ENCODE results near the gene EMC1.

Gene EMC1

DNA sequence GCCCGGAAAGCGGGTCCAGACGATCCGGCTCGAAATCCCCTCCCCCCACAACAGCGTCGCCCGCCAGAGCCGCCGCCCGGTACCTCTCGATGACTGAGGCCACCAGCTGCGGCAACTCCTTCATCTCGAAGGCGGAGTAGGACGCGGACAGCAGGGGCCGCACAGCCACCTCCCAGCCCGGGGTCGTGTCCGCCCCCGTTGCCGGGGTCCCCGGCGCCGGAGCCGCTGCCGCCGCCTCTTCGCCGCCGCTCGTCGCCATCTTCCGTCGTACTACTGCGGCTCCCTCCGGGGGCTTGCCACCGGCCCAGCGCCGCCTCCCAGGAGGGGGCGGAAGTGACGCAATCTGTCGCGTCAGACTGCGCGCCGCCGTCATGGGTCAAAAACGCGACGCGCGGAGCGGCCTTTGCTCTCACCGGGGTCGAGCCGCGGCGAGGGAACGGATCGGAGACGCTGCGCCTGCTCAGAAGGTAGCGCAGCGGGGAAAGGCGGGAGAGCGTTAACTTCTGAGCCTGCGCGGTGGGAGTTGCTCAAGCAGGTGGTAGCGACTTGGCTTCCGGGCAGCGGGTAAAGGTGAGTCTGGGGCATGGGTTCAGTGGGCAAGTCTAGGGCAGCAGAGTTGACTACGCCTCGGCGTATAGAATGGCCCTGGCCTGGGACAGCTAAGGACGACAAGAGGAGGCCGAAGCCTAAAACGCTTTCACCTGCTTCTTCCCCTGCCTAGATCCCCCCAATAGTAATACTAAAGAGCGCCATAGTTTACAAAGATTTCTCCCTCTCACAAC, 41.1 kb downstream of the EMC1 start, which contains the start of gene UBR4:
TSS of gene UBR4 (minus strand) at position 277 of the 782 bp plus-strand sequence. CDS start at position 259, 18 bp downstream.
- peak; percentile 96 for ATAC-seq
- Mint-ChIP-seq H3K9me3 (no peaks in the 10 kb centered on the region), H3K4me1 (peaks cover 55% of the 10 kb centered on the region), H3K27me3 (no peaks in the 10 kb centered on the region), H3K27ac (peak within 1 kb of the TSS; percentile 89), H3K36me3 (peaks cover 6% of the 10 kb centered on the region), H3K4me3 (peak within 1 kb of the TSS; percentile 81)

DNA sequence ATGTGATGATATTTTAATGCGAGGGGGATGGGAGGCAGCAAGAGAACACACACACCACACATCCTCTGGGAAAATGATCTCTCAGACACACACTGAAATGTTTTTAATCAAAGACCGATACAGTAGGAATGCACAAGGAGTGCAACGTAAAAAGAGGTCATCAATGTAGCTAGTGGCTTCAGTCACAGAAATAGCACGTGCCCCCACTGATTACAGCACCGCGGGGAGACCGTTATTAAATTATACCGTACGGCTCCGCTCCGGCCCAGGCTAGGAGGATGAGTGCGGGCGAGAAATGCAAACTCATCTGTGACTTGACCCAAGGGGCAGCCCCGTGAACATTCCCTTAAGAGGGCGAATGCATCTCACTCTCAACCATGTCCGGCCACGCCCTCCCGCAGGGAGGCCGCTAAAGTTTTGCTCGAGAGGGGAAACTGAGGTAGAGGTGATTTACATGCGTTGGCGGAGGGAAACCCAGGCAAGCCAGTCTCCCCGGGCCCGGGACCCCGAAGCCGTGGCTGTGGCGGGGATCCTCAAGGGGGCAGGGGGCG, 41.8 kb downstream of the EMC1 start:
- H3K27me3 Mint-ChIP-seq: no peaks in the 10 kb centered on the region
- H3K4me1 Mint-ChIP-seq: peaks cover 62% of the 10 kb centered on the region
- peak overlapping the region; percentile 81 for H3K4me3 Mint-ChIP-seq
- no peaks in the 10 kb centered on the region for H3K9me3 Mint-ChIP-seq
- H3K36me3 Mint-ChIP-seq: peaks cover 11% of the 10 kb centered on the region
- peak; percentile 89 for ATAC-seq
- H3K27ac Mint-ChIP-seq: peak overlapping the region; percentile 89

DNA sequence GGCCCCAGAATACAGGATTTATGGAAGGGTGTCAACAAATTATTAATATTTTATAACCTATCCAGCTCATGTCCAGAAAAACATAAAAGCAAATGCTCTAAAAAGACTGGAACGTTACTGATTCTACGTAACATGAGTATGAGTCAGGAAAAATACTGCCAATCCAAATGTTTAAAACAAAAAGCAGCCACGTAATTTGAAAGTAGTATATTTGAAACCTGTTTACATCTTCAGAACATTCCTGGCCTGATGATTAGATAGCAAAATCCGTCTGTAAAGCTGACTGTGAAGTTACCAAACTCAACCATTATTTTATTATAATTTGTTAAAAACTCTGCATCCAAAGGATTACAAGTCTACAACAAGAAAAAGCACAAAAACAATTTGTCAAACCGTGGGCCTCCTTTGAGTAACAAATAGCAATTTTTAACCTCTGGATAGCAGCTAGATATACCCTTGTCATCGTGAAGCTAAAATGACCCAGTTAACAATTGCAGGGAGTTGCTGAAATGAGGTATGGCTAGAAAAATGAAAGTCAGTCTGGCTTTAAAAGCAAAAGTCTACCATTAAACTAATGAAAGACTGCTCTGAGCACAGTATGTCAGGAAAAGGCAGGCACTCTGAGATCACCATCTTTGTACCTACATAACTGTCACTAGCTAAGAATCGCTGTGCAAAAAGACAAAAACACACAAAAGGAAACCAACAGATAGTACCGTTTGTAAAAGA, 42.5 kb downstream of the EMC1 start:
- ATAC-seq: no peak
- Mint-ChIP-seq H3K36me3 (peaks cover 12% of the 10 kb centered on the region), H3K4me3 (peak overlapping the region; percentile 81), H3K9me3 (no peaks in the 10 kb centered on the region), H3K4me1 (peaks cover 68% of the 10 kb centered on the region), H3K27me3 (no peaks in the 10 kb centered on the region), H3K27ac (peak overlapping the region; percentile 89)

- Mint-ChIP-seq H3K4me3 (no peak overlapping the region), H3K27me3 (no peaks in the 10 kb centered on the region), H3K4me1 (peaks cover 67% of the 10 kb centered on the region), H3K9me3 (no peaks in the 10 kb centered on the region), H3K36me3 (peaks cover 13% of the 10 kb centered on the region), H3K27ac (no peak overlapping the region)
- no peak for ATAC-seq
Observed at GRCh38 chr1:19206947-19207346, 44.4 kb downstream of the EMC1 start.

- Mint-ChIP-seq H3K4me3 (no peak overlapping the region), H3K27me3 (no peaks in the 10 kb centered on the region), H3K27ac (peak overlapping the region; percentile 62), H3K9me3 (no peaks in the 10 kb centered on the region), H3K36me3 (peaks cover 14% of the 10 kb centered on the region), H3K4me1 (peaks cover 65% of the 10 kb centered on the region)
- no peak for ATAC-seq
Observed at GRCh38 chr1:19205845-19206244, 45.5 kb downstream of the EMC1 start.

DNA sequence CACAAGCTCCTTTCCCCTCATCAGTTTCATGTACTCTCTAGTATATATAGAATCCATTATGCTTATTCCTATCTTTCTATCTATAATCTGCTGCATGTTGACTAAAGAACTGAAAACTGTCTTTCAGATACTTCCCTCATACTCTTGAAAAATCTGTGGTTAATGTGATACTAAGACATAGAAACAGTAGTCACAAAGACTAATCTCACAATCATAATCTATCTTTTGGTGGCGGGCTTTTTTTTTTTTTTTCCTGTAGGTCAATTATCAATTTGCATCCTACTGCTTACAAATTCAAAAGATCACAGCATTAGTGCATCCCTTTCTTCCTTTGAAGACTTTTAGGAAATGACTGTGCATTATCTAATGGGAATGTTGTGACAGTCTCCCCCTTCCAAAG, 45.9 kb downstream of the EMC1 start:
- peaks cover 65% of the 10 kb centered on the region for H3K4me1 Mint-ChIP-seq
- H3K36me3 Mint-ChIP-seq: peaks cover 18% of the 10 kb centered on the region
- H3K9me3 Mint-ChIP-seq: no peaks in the 10 kb centered on the region
- peak overlapping the region; percentile 62 for H3K27ac Mint-ChIP-seq
- H3K27me3 Mint-ChIP-seq: no peaks in the 10 kb centered on the region
- H3K4me3 Mint-ChIP-seq: peak overlapping the region; percentile 2
- no peak for ATAC-seq

DNA sequence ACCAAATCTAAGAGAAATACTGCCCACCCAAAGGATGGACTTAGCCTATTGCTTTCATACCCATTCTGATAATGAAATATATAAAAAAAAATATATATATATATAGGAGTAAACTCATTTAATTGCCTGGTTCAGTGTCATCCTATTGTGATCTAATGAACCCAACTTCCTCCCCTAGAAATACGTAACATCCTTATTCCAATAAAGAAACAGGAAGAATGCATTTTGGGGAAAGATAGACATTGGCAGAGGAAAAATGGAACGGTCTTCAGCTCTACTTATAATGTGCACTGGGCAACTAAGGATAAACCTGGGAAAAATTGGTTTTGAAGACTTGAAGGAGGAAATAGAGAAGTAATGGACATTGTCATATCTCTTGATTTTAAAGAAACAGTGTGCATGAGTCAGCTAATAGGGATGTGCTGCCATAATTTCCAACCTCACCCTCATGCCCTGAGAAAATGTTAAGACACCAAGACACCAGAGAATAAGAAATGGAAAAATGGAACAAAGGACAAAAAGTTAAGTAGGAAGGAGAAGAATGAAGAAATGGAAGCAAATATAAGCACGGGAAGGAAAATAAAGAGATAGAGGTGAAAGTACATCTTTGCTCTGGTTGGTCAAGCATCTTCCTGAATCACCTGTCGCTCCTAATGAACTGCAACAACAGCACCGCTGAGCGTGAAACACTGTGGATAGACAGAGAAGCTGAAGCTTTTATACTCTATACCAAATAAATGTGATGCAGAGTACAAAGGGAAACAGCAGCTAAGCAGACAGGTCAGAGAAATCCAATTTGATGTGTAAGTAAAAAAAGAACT, 46.7 kb downstream of the EMC1 start:
- Mint-ChIP-seq H3K9me3 (no peaks in the 10 kb centered on the region), H3K4me1 (peaks cover 65% of the 10 kb centered on the region), H3K4me3 (no peak overlapping the region), H3K27me3 (no peaks in the 10 kb centered on the region), H3K36me3 (peaks cover 19% of the 10 kb centered on the region), H3K27ac (peak overlapping the region; percentile 84)
- ATAC-seq: no peak

DNA sequence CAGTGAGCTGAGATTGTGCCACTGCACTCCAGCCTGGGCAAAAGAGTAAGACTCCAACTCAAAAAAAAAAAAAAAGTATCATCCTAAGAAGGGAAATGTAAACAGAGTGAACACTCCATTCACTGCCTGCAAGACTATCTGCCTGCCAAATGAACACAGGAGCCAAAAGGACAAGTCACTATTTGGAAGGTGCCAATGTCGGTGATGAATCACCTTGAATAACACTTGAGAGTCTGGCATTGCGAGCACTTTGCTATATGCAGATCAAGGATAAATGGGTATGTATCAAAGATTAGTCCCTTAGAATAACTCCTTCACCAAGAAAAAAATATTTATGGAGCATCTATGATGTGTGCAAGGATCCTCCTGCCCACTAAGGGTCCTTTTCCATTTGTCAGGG, 47.9 kb downstream of the EMC1 start:
- peaks cover 59% of the 10 kb centered on the region for H3K4me1 Mint-ChIP-seq
- no peak for ATAC-seq

GRCh38 chr1:19202396-19202795, 48.9 kb downstream of the EMC1 start:
- no peak overlapping the region for H3K4me3 Mint-ChIP-seq
- no peaks in the 10 kb centered on the region for H3K27me3 Mint-ChIP-seq
- peaks cover 52% of the 10 kb centered on the region for H3K4me1 Mint-ChIP-seq
- H3K9me3 Mint-ChIP-seq: no peaks in the 10 kb centered on the region
- peaks cover 30% of the 10 kb centered on the region for H3K36me3 Mint-ChIP-seq
- ATAC-seq: no peak
- no peak overlapping the region for H3K27ac Mint-ChIP-seq

More for the DNA sequence above, 47.9 kb downstream of the EMC1 start:
- Mint-ChIP-seq H3K4me3 (no peak overlapping the region), H3K27ac (peak overlapping the region; percentile 84), H3K27me3 (no peaks in the 10 kb centered on the region), H3K36me3 (peaks cover 23% of the 10 kb centered on the region), H3K9me3 (no peaks in the 10 kb centered on the region)

DNA sequence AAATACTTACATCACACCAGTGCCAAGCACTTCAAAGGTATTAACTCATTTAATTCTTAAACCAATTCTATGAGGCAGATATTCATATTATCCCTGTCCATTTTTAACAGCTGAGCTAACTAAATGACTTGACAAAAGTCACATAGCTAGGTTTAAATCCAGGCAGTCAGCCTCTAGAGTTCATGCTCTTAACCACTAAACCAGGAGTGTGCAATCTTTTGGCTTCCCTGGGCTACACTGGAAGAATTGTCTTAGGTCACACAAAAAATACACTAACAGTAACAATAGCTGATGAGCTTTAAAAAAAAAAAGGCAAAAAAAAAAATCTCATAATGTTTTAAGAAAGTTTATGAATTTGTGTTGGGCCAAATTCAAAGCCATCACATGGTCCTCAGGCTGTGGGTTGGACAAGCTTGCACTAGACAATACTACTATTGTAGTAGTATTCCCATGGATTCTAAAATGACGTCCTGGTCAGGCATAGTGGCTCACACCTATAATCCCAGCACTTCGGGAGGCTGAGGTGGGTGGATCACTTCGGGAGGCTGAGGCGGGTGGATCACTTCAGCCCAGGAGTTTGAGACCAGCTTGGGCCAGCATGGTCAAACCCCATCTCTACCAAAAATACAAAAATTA, 51.2 kb downstream of the EMC1 start:
- no peak for ATAC-seq
- Mint-ChIP-seq H3K4me3 (no peak overlapping the region), H3K36me3 (peaks cover 51% of the 10 kb centered on the region), H3K27me3 (no peaks in the 10 kb centered on the region), H3K9me3 (no peaks in the 10 kb centered on the region), H3K27ac (no peak overlapping the region), H3K4me1 (peaks cover 31% of the 10 kb centered on the region)

GRCh38 chr1:19199329-19199968, 51.9 kb downstream of the EMC1 start:
- Mint-ChIP-seq H3K4me3 (no peak overlapping the region), H3K27ac (no peak overlapping the region), H3K36me3 (peaks cover 46% of the 10 kb centered on the region), H3K4me1 (peaks cover 25% of the 10 kb centered on the region), H3K27me3 (no peaks in the 10 kb centered on the region), H3K9me3 (no peaks in the 10 kb centered on the region)
- no peak for ATAC-seq

GRCh38 chr1:19198820-19199219, 52.5 kb downstream of the EMC1 start:
- Mint-ChIP-seq H3K36me3 (peaks cover 52% of the 10 kb centered on the region), H3K27ac (no peak overlapping the region), H3K4me3 (no peak overlapping the region), H3K4me1 (peaks cover 18% of the 10 kb centered on the region), H3K27me3 (no peaks in the 10 kb centered on the region), H3K9me3 (no peaks in the 10 kb centered on the region)
- no peak for ATAC-seq

GRCh38 chr1:19197845-19198244, 53.5 kb downstream of the EMC1 start:
- ATAC-seq: no peak
- H3K4me1 Mint-ChIP-seq: peaks cover 12% of the 10 kb centered on the region
- H3K36me3 Mint-ChIP-seq: peaks cover 62% of the 10 kb centered on the region
- no peak overlapping the region for H3K27ac Mint-ChIP-seq
- H3K4me3 Mint-ChIP-seq: no peak overlapping the region
- no peaks in the 10 kb centered on the region for H3K9me3 Mint-ChIP-seq
- H3K27me3 Mint-ChIP-seq: no peaks in the 10 kb centered on the region

DNA sequence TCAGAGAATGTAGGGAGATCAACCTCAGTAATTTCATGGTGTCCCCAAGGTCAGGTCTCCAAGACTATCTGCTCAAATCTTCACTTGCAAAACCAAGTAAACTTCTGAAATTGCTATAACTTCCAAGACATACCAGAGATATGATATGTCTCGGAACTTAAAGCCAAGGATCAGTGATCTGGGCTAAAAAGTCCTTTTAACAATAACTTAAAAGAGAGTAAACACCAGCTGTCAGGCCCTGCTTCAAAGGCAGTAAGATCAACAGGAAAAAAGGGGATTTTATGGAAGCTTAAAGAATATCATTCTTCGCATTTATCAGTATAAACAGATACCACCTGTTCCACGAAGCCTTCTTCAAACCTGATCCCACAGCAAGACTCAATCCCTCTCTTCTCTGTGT, 55.0 kb downstream of the EMC1 start:
- no peak overlapping the region for H3K4me3 Mint-ChIP-seq
- no peak for ATAC-seq

More for the DNA sequence above, 55.0 kb downstream of the EMC1 start:
- no peaks in the 10 kb centered on the region for H3K4me1 Mint-ChIP-seq
- H3K27me3 Mint-ChIP-seq: no peaks in the 10 kb centered on the region
- no peaks in the 10 kb centered on the region for H3K9me3 Mint-ChIP-seq
- no peak overlapping the region for H3K27ac Mint-ChIP-seq
- H3K36me3 Mint-ChIP-seq: peaks cover 69% of the 10 kb centered on the region

All from stimulated activated memory B cell treated with anti-CD40 and anti-IgM and Interleukin-4, amounts not matched to agents 10 μg/mL and 1 μg/mL and 100 μg/mL, for 72 hours (primary cell).